Thoracic aorta (tissue), 2 donors: ENCODE results near the gene TUFM. TPM values are rescaled to one million over a fixed set of nuclear protein-coding genes. Genes with fewer than 3 reads are reported as not detected.
"Not testable (repeated sequence)": the region's sequence is repeated elsewhere in the genome, so short reads cannot be mapped to it uniquely, and the experiment has no call there.

Experiments
- ATAC-seq: fragments of 150-250 bp; one replicate; pipeline ENCODE4 v1.8.0; 2017; ENCODE audit warnings: low read depth; ENCODE audit not compliant: insufficient number of reproducible peaks, low FRiP score
- DNase-seq: peaks from one replicate; pipeline ENCODE4 v3.0.0-alpha.2; 2020; ENCODE audit warnings: low spot score
- H3K27ac ChIP-seq, 2 donors: fragments of 200-600 bp; sonication (generic); 1 replicate in 1 of 2; 2 replicates in 1 of 2; pipeline ENCODE4 v1.5.1; 2016; ENCODE audit warnings: mild to moderate bottlenecking in 2 of 2, moderate library complexity in 2 of 2
- H3K27me3 ChIP-seq: fragments of 200-600 bp; sonication (generic); replicated peaks from 2 replicates; pipeline ENCODE4 v1.6.0; 2016; ENCODE audit warnings: mild to moderate bottlenecking; ENCODE audit not compliant: insufficient read depth
- H3K36me3 ChIP-seq: fragments of 200-600 bp; sonication (generic); one replicate; pipeline ENCODE4 v1.5.1; 2016
- H3K4me1 ChIP-seq, 2 donors: fragments of 200-600 bp; sonication (generic); 1 replicate in 1 of 2; 2 replicates in 1 of 2; pipeline versions ENCODE4 v1.5.1 to v1.6.0; 2016; ENCODE audit warnings: low read depth in 2 of 2, mild to moderate bottlenecking in 1 of 2; ENCODE audit not compliant: control insufficient read depth in 1 of 2
- H3K4me3 ChIP-seq: fragments of 200-600 bp; sonication (generic); 2 replicates; pipeline ENCODE4 v1.5.1; 2016; ENCODE audit warnings: mild to moderate bottlenecking
- H3K9me3 ChIP-seq: fragments of 200-600 bp; sonication (generic); 2 replicates; pipeline ENCODE4 v1.5.1; 2016
- total RNA-seq, 2 donors: library from RNA; depleted of rRNA; stranded (reverse); fragments of >200 nt; gene quantifications; one replicate each; pipeline versions ENCODE4 v1.1.0 to v1.2.3, GENCODE V29; 2016
- TF ChIP-seq, protein P1 (sequence below): fragments of 200-600 bp; sonication (generic); IDR thresholded peaks from one replicate; pipeline ENCODE4 v1.5.1; 2019; ENCODE audit warnings: antibody characterized with exemption

The TUFM gene
- total RNA-seq, 2 donors from 2014 or later = 48.9 to 50.2 TPM

DNA sequence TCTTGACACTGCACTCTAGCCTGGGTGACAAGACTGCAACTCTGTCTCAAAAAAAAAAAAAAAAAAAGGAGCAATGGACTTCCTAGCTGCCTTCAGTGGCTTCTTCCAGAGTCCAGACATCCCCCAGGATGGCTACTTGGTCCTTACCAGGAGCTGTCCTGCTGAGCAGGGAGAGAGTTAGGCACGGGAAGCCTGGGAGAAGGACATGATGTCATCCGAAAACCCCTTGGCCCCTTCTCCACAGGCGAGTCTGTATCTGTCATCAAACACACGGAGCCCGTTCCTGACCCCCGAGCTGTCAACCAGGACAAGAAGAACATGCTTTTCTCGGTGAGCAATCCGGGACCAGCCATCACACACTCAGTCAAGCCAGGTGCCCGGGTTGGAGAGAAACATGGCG, 40.8 kb upstream of the TUFM start:
- TF ChIP-seq, protein P1, sequence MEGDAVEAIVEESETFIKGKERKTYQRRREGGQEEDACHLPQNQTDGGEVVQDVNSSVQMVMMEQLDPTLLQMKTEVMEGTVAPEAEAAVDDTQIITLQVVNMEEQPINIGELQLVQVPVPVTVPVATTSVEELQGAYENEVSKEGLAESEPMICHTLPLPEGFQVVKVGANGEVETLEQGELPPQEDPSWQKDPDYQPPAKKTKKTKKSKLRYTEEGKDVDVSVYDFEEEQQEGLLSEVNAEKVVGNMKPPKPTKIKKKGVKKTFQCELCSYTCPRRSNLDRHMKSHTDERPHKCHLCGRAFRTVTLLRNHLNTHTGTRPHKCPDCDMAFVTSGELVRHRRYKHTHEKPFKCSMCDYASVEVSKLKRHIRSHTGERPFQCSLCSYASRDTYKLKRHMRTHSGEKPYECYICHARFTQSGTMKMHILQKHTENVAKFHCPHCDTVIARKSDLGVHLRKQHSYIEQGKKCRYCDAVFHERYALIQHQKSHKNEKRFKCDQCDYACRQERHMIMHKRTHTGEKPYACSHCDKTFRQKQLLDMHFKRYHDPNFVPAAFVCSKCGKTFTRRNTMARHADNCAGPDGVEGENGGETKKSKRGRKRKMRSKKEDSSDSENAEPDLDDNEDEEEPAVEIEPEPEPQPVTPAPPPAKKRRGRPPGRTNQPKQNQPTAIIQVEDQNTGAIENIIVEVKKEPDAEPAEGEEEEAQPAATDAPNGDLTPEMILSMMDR = no peak

DNA sequence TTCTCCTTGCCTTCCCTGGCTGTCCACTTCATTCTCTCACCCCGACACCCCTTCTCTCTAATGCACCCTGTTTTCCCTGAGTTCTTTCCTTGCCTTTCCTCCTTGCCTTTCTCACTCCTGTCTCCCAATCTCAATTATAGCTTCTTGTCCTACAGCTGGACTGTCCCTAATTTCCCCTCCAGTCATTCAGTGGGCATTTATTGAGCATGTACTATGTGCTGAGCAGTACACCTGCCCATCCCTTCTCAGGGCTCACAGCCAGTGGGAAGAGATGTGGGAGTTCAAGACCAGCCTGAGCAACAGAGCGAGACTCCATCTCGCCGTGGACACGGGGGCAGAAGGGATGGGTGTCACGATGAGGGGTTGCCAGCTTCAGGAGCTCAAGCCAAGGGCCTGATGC, 37.9 kb upstream of the TUFM start:
- ATAC-seq = no peak

More for the DNA sequence above, 40.8 kb upstream of the TUFM start:
- no peak overlapping the region for H3K27ac ChIP-seq
- no peak for DNase-seq
- H3K4me1 ChIP-seq = no peaks in the 10 kb centered on the region
- H3K36me3 ChIP-seq = no peaks in the 10 kb centered on the region
- H3K9me3 ChIP-seq = no peaks in the 10 kb centered on the region
- no peak for ATAC-seq
- no peaks in the 10 kb centered on the region for H3K27me3 ChIP-seq
- H3K4me3 ChIP-seq = no peak overlapping the region

DNA sequence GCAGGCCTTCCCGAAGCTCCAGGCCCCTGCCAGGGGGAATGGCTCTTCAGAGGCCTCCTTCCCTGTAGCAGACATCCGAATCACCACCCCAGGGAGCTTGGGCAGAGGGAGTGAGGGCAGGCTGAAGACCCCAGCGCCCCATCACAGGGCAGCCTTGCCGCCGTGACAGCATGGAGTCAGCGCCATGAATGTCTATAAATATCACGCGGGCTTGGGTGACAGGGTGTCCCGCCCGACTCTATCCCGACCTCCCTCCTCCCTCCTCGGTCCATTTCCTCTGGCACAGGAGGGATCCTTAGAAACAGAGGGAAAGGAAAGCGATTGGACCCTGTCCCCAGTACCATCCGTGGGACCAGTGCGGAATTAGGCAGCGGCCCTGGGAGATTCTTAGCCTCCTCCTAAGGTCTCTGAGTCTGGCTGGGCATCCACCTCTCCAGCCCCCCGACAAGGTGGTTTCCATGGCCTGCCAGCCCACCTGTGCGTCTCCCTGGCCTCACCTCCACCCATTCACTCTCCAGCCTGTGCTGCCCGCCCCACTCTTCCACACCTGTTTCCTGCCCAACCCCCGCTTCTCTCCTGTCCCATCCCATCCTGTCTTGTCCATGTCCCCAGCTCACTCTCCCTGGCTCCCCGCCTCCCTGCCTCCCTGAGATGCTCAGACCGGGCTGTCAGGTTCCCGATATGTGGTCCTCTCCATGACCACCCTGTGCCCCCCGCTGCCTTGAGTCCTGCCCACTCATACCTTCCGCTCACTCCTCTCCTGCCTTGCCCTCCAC, 37.3 kb upstream of the TUFM start:
- Histone ChIP-seq H3K4me1 (peaks cover 8 to 14% of the 10 kb centered on the region in 2 donors), H3K27me3 (no peaks in the 10 kb centered on the region), H3K36me3 (no peaks in the 10 kb centered on the region), H3K4me3 (no peak overlapping the region), H3K27ac (no peak overlapping the region), H3K9me3 (no peaks in the 10 kb centered on the region)
- ATAC-seq = no peak
- TF ChIP-seq, protein P1 = no peak
- no peak for DNase-seq

More for the DNA sequence above, 37.9 kb upstream of the TUFM start:
- H3K27ac ChIP-seq = no peak overlapping the region
- H3K36me3 ChIP-seq = no peaks in the 10 kb centered on the region
- DNase-seq = no peak
- TF ChIP-seq, protein P1 = no peak
- H3K4me3 ChIP-seq = no peak overlapping the region
- H3K4me1 ChIP-seq = peaks cover 8 to 11% of the 10 kb centered on the region in 2 donors
- no peaks in the 10 kb centered on the region for H3K9me3 ChIP-seq
- H3K27me3 ChIP-seq = no peaks in the 10 kb centered on the region

DNA sequence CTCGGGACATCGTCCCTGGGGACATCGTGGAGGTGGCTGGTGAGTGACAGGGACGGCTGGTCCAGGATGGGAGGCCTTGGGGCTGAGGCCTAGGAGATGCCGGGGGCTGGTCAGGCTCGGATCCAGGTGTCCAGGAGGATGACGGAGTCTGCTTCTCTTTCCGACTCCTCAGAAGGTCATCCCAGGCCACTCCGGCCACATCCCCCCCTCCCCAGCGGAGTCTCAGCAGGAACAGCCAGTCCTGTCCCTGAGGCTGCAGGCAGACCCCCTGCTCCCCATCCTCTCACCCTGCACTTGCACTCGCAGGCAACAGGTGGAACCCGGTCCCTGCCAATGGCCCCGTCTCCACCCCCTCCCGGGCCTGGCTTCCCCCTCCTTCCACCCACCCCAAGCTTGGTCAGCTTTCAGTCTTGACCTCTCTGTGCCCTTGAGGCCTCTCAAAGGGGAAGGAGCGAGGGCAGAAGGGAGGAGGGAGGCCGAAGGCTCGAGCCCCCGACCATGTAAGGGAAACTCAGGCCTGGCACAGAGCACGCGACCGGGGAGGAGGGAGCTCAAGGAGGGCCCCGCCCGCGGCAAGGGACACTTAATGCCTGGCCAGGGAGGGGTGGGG, 36.5 kb upstream of the TUFM start:
- Histone ChIP-seq H3K4me1 (peaks cover 8 to 14% of the 10 kb centered on the region in 2 donors), H3K36me3 (no peaks in the 10 kb centered on the region), H3K4me3 (no peak overlapping the region), H3K9me3 (no peaks in the 10 kb centered on the region), H3K27ac (no peak overlapping the region), H3K27me3 (no peaks in the 10 kb centered on the region)
- DNase-seq (no peak), ATAC-seq (no peak)
- TF ChIP-seq, protein P1 = no peak

DNA sequence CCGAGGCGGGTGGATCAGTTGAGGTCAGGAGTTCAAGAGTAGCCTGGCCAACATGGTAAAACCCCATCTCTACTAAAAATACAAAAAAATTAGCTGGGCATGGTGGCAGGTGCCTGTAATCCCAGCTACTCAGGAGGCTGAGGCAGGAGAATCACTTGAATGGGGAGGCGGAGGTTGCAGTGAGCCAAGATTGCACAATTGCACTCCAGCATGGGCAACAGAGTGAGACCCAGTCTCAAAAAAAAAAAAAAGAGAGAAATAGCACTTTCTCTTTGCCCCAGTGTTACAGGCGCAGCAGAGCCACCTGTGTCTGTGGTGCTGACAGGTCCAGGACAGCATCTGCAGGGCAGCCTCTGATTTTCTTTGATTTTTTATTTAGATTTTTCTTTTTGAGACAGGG, 35.4 kb upstream of the TUFM start:
- not testable (repeated sequence) for H3K27me3 ChIP-seq, ATAC-seq, H3K27ac ChIP-seq, H3K4me3 ChIP-seq, H3K36me3 ChIP-seq, DNase-seq, H3K9me3 ChIP-seq
- peaks cover 8 to 14% of the 10 kb centered on the region in 2 donors for H3K4me1 ChIP-seq
